Measurements from ENCODE around the gene SEMA3E. TPM values are rescaled to one million over a fixed set of nuclear protein-coding genes. Genes with fewer than 3 reads are reported as not detected.

The SEMA3E gene
- polyA plus RNA-seq, 1 of the 3 experiments (the other 2 are of a cell fraction), result under 0.01 TPM

DNA sequence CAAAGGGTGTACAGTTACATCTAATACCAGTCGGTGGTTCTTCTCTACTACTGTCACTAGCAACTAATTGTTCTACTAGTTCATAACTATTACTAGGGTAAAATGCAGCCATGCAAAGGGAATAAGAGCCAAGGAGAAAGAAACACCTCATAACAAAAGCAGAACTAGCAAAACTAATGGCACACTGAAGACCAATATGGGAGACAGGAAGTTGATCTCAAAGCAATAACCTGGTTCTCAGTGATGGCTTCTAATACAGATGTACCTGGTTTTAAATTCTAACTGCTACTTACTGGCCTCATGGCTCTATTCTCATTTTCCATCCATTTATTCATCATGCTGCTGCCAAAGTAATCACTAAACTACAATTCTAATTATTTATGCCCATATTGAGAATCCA is 170.3 kb downstream of the SEMA3E start (continued):
- TF ChIP-seq, protein P1, sequence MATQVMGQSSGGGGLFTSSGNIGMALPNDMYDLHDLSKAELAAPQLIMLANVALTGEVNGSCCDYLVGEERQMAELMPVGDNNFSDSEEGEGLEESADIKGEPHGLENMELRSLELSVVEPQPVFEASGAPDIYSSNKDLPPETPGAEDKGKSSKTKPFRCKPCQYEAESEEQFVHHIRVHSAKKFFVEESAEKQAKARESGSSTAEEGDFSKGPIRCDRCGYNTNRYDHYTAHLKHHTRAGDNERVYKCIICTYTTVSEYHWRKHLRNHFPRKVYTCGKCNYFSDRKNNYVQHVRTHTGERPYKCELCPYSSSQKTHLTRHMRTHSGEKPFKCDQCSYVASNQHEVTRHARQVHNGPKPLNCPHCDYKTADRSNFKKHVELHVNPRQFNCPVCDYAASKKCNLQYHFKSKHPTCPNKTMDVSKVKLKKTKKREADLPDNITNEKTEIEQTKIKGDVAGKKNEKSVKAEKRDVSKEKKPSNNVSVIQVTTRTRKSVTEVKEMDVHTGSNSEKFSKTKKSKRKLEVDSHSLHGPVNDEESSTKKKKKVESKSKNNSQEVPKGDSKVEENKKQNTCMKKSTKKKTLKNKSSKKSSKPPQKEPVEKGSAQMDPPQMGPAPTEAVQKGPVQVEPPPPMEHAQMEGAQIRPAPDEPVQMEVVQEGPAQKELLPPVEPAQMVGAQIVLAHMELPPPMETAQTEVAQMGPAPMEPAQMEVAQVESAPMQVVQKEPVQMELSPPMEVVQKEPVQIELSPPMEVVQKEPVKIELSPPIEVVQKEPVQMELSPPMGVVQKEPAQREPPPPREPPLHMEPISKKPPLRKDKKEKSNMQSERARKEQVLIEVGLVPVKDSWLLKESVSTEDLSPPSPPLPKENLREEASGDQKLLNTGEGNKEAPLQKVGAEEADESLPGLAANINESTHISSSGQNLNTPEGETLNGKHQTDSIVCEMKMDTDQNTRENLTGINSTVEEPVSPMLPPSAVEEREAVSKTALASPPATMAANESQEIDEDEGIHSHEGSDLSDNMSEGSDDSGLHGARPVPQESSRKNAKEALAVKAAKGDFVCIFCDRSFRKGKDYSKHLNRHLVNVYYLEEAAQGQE (IDR thresholded peaks at IDR 0.05; ENCODE audit: low read depth, low read length), result no peak
- TF ChIP-seq SIN3A (IDR thresholded peaks at IDR 0.05; ENCODE audit: borderline replicate concordance, low read depth, low read length), result no peak
- no peak for TF ChIP-seq EP300 (IDR thresholded peaks at IDR 0.05; ENCODE audit: borderline replicate concordance in 1 of 2, low read depth in 1 of 2, low read length in 1 of 2)
- TF ChIP-seq, protein P2, sequence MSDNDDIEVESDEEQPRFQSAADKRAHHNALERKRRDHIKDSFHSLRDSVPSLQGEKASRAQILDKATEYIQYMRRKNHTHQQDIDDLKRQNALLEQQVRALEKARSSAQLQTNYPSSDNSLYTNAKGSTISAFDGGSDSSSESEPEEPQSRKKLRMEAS (IDR thresholded peaks at IDR 0.05; ENCODE audit: low read depth), result no peak
- no peak for TF ChIP-seq JUND (IDR thresholded peaks at IDR 0.05)
- TF ChIP-seq, protein P3, sequence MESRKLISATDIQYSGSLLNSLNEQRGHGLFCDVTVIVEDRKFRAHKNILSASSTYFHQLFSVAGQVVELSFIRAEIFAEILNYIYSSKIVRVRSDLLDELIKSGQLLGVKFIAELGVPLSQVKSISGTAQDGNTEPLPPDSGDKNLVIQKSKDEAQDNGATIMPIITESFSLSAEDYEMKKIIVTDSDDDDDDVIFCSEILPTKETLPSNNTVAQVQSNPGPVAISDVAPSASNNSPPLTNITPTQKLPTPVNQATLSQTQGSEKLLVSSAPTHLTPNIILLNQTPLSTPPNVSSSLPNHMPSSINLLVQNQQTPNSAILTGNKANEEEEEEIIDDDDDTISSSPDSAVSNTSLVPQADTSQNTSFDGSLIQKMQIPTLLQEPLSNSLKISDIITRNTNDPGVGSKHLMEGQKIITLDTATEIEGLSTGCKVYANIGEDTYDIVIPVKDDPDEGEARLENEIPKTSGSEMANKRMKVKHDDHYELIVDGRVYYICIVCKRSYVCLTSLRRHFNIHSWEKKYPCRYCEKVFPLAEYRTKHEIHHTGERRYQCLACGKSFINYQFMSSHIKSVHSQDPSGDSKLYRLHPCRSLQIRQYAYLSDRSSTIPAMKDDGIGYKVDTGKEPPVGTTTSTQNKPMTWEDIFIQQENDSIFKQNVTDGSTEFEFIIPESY (IDR thresholded peaks at IDR 0.05; ENCODE audit: borderline replicate concordance, low read depth), result no peak

DNA sequence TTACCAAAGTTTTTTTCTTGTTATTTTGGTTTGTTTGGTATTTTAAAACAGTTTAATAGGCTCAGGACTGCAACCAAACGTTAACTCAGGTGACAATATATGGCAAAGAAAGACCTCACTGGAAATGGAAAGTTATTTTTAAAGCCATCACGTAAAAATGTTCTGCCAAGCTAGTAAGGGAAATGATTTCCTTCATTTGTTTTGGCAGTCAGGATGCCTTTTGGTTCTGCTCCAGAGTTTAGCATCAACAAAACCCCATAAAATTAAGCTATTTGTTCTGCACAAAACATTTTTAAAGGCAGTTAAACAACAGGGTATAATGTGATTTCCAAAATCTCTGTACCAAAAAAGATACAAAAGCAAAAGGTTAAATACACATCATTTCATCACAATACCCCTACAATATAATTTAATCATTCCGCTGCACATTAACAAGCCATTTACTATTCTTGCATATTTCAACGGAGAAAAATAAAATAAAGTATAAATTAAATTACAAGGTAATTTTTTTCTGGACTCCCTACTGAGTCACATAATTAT is 172.4 kb downstream of the SEMA3E start:
- H3K9me2 ChIP-seq, result no peaks in the 10 kb centered on the region; the same call in 1 of the 2 replicates

More for the DNA sequence above, 172.4 kb downstream of the SEMA3E start:
- Histone ChIP-seq H3K79me2 (ENCODE audit: insufficient read depth) (no peaks in the 10 kb centered on the region), H3F3A (replicated peaks; ENCODE audit: insufficient read depth) (no peaks in the 10 kb centered on the region), H3K36me3 (replicated peaks in 1 of 2; ENCODE audit: control insufficient read depth in 1 of 2, insufficient read depth in 2 of 2, low read length in 1 of 2) (no peaks in the 10 kb centered on the region), H3K4me2 (no peak overlapping the region), H3K27me3 (ENCODE audit: insufficient read depth) (no peaks in the 10 kb centered on the region), H3K9me3 (no peaks in the 10 kb centered on the region), H3K9ac (no peak overlapping the region), H4K20me1 (ENCODE audit: insufficient read depth) (no peaks in the 10 kb centered on the region), H3K27ac (ENCODE audit: low read depth in 2 of 2, low read length in 1 of 2) (no peak overlapping the region), H3K4me1 (ENCODE audit: control insufficient read depth in 1 of 2, insufficient read depth in 2 of 2, low read depth in 1 of 2, low read length in 1 of 2) (peaks cover 0 to 2% of the 10 kb centered on the region in 2 experiments; a peak in 2 of 4 replicates), H3K4me3 (ENCODE audit: low read depth in 2 of 2, low read length in 1 of 2) (no peak overlapping the region), H2AFZ (ENCODE audit: low read depth) (no peak overlapping the region)
- DNase-seq, result no peak
- 55% methylated on average over 4 of the region's 4 CpGs for WGBS (ENCODE audit: low lambda C conversion rate)
- CTCF ChIA-PET, result interaction anchor here (0.7 to 1.0 kb wide), 2 partner anchors 11 to 117 kb away, joined by 3 to 4 read pairs; no protein-coding TSS in a partner anchor
- POLR2A ChIA-PET, result no interaction called here
- TF ChIP-seq FOXM1 (IDR thresholded peaks at IDR 0.05; ENCODE audit: low read depth), result no peak
- TF ChIP-seq, protein P3 (IDR thresholded peaks at IDR 0.05; ENCODE audit: borderline replicate concordance, low read depth), result no peak
- TF ChIP-seq, protein P4, sequence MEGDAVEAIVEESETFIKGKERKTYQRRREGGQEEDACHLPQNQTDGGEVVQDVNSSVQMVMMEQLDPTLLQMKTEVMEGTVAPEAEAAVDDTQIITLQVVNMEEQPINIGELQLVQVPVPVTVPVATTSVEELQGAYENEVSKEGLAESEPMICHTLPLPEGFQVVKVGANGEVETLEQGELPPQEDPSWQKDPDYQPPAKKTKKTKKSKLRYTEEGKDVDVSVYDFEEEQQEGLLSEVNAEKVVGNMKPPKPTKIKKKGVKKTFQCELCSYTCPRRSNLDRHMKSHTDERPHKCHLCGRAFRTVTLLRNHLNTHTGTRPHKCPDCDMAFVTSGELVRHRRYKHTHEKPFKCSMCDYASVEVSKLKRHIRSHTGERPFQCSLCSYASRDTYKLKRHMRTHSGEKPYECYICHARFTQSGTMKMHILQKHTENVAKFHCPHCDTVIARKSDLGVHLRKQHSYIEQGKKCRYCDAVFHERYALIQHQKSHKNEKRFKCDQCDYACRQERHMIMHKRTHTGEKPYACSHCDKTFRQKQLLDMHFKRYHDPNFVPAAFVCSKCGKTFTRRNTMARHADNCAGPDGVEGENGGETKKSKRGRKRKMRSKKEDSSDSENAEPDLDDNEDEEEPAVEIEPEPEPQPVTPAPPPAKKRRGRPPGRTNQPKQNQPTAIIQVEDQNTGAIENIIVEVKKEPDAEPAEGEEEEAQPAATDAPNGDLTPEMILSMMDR (IDR thresholded peaks at IDR 0.05), result no peak
- TF ChIP-seq TEAD4 (IDR thresholded peaks at IDR 0.05; ENCODE audit: borderline replicate concordance, insufficient read depth), result no peak
- TF ChIP-seq SMC3 (IDR thresholded peaks at IDR 0.05; ENCODE audit: low read depth, low read length), result no peak
- no peak for TF ChIP-seq SIN3A (IDR thresholded peaks at IDR 0.05; ENCODE audit: borderline replicate concordance, low read depth, low read length)

Measured in SK-N-SH (cell line).